SK-N-DZ (cell line): ENCODE results near the gene ETV2.
"Not testable (repeated sequence)": the region's sequence is repeated elsewhere in the genome, so short reads cannot be mapped to it uniquely, and the experiment has no call there.

Source experiments
- DNase-seq: peaks from one replicate; pipeline ENCODE4 v3.0.0-alpha.2; 2015; ENCODE audit warnings: low spot score

The ETV2 gene

DNA sequence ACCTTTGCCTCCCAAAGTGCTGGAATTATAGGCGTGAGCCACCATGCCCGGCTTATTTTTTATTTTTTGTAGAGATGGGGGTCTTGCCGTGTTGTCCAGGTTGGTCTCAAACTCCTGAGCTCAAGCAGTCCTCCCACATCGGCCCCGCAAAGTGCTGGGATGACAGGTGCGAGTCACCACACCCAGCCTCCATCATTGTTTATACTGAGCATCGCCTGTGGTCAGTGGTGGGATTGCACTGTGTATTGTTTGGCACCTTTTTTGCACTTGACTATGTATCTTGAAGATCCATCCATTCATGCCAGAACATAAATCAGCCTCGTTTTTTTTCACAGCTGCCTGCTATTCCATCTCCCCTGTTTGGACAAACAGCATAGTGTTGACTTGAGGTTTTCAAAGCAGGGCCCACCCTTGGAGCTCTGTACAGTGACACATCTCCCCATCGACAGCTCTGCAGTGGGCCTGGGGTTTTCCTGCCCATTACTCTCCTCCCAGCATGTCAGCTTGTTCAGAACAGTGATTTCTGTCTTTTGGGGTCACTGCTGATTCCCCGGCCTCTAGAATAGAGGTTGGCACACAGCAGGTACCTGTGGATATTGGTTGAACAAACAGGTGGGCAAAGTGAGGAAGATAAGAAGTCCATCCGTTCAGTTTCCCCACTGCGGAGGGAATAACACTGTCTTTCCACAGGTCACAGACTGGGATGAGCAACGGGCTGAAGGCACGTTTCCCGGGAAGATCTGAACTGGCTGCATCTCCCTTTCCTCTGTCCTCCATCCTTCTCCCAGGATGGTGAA lies 16.6 kb downstream of the ETV2 start:
- DNase-seq: no peak

DNA sequence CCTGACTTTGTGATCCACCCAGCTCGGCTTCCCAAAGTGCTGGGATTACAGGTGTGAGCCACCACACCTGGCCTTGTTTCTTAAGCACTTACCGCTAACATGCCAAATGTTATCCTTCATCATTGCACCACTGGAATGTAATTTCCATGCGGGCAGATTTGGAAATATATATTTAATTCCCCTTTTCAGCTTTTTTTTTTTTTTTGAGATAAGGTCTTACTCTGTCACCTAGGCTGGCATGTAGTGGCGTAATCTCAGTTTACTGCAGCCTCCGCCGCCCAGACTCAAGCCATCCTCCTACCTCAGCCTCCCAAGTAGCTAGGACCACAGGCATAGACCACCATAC lies 20.4 kb downstream of the ETV2 start:
- DNase-seq: no peak

DNA sequence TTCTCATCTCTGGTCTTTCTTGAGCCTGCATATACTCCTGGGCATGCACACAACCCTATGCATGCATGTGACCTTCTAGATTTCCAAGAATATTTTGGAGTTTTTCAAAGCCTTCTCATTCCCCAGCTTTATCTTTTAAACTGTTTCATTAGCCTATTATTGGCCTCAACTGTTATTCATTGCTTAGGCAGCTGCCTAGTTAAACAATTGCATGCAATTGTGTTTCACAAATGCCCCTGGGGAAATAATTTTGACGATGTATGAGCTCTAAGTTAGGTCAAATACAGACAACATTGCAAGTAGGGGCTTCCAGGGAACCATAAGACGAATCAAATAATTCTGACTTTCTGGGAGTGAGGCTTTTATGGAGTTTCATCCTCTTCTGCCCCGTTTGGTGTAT lies 22.4 kb downstream of the ETV2 start:
- no peak for DNase-seq

DNA sequence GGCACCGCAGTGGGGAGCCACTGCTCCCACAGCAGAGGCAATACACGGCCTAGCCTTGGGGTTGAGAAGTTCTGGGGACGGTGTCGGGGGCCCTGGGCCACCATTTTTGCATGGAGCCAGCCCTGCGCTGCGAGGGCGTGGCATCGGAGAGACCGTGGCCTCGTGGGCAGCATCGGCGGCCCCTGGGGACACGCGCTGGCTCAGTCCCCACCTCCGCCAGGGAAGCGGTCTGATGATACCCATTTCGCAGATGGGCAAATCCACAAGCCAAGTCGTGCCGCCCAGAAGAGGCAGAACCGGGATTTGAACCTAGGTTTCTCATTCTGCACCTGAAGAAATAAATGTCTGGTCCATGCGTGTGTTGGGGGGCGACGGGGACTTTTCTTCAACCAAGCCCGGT lies 23.6 kb downstream of the ETV2 start:
- no peak for DNase-seq

DNA sequence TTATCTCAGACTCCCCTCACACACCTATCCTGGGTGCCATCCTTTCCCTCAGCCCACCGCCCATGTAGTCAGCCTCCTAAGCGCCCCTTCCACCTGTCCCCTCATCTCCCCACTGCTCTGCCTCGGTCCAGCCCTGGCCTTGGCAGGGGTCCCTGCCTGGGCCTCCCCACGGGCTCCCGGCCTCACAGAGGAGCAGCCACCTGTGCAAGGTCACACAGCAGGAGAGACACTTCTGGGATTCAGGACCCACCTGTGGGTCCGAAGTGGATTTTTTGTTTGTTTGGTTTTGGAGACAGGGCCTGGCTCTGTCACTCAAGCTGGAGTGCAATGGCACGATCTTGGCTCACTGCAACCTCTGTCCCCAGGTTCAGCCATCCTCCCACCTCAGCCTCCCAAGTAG lies 24.1 kb downstream of the ETV2 start:
- no peak for DNase-seq

DNA sequence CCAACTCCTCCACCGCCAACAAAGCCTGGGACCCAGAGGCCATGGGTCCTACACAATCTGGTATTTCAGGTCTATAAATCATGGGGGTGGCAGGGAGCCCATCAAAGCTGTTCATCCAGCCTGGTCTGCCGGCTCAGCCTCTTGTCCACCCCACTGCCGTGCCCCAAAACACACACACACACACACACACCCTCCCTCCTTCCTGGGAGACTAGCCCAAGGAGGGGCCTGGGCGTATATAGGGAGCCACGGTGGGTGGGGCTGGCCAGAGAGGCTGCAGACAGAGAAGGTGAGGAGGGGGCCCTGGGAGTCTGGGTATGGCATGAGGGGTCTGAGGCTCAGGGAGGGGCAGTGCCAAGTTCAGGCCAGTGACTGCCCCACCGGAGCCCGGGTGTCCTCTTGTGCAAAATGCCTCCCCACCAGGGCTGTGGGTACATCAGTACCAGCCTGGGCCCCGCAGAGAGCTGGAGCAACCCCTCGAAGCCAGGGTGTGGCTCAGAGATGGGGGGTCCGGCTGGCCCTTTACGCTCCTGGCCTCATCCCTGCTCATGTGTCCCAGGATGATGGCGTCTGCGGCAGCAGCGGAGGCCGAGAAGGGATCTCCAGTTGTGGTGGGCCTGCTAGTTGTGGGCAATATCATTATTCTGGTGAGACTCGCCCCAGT lies 24.8 kb downstream of the ETV2 start, which contains the start of gene UPK1A:
Gene UPK1A (plus strand): TSS at position 267 of the 663 bp plus-strand sequence. CDS start 296 bp downstream, at position 563.
- DNase-seq: no peak

DNA sequence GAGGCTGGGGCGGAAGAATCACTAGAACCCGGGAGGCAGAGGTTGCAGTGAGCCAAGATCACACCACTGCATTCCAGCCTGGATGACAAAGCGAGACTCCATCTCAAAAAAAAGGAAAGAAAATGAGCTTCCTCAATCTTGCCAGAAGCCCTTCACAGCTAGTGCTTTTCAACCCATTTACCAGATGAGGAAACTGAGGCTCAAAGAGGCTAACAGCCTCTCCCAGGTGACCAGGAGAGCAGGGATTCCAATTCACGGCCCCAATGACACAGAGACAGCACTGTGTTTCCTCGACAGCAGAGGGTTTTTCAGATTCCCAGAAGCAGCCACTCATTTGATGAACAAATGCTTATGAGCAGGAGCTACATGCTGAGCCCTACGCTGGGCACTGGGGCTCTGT lies 28.0 kb downstream of the ETV2 start:
- no peak for DNase-seq

DNA sequence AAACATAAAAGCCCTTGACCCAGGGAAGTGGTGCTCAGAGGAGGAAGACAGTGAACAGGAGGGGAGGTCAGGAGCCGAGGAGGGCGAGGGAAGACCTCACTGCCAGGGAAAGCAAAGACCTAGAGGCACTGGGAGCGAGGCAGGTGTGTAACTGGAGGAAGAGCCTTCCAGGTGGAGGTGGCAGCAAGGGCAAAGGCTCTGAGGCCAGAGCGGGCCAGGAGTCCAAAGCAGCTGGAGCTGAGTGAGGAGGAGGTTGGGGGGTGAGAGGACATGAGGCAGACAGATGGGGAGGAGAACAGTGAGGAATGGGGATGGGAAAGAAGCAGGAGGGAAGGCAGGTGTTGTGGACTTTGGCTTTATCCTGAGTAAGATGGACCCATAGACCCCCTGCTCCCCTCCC lies 28.4 kb downstream of the ETV2 start:
- DNase-seq: no peak

DNA sequence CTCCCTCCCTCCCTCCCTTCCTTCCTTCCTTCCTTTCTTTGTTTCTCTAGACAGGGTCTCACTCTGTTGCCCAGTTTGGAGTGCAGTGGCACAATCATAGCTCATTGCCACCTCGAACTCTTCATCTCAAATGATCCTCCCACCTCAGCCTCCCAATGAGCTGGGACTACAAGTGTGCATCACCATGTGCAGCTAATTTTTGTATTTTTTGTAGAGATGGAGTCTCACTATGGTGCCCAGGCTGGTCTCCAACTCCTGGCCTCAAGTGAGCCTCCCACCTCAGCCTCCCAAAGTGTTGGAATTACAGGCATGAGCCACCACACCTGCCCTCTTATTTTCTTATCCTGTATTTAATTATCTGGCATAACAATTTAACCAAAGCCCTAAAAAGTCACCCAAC lies 29.1 kb downstream of the ETV2 start:
- no peak for DNase-seq

DNA sequence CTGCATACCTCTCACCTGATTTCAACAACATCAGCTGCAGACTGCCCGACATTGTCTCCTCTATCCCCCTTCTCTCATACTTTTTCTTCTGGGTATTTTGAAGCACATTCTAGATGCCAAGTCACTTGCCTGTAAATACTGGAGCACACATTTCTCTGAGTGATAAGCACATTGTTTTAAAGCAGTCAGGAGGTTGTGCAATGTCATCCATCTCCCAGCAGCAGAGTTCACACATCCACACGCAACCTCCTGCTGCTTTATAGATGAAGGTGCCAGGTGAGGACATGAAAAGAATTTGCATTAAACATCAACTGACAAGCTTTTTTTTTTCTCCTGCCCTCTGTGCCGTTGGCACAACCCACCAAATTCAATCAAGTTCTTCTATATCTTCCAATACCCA lies 30.3 kb downstream of the ETV2 start:
- DNase-seq: no peak

DNA sequence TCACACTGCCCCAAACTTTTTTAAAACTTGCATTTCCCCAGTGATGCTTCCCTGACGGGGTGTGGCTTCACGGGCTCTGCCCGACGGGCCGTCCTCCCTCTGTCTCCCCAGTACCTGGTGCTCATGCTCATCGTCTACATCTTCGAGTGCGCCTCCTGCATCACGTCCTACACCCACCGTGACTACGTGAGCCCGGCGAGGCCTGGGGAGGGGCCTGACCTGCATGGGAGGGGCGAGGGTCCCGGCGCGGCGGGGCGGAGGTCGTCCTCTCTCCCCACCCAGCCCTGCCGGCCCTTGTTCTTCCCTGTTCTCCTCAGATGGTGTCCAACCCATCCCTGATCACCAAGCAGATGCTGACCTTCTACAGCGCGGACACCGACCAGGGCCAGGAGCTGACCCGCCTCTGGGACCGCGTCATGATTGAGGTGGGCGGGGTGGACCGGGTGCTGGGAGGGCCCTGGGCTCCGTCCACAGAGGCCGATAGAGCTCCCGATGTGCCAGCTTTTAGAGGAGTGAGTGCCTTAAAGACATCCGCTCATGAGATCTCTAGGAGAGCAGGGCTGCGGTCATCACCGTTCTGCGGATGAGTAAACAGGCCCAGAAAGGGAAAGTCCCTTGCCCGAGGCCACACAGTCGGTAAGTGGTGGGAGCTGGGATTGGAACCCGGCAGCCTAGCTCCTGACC lies 31.7 kb downstream of the ETV2 start:
- DNase-seq: no peak

DNA sequence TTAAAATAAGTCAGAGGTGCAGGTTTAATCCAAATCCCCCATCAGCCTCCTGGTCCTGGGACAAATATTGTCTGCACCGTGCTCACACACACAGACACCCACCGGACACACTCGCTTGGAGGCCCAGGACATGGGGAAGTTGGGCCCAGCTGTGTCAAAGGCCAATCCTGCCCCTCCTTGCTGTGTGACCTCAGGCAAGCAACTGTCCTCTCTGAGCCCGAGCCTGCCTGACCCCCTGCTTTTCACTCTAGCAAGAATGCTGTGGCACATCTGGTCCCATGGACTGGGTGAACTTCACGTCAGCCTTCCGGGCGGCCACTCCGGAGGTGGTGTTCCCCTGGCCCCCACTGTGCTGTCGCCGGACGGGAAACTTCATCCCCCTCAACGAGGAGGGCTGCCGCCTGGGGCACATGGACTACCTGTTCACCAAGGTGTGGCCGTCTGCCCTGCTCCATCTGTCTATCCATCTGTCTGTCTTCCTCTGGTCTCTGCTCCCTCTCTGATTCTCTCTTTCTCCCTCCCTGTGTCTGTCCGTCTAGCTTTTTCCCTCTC lies 34.1 kb downstream of the ETV2 start:
- no peak for DNase-seq

DNA sequence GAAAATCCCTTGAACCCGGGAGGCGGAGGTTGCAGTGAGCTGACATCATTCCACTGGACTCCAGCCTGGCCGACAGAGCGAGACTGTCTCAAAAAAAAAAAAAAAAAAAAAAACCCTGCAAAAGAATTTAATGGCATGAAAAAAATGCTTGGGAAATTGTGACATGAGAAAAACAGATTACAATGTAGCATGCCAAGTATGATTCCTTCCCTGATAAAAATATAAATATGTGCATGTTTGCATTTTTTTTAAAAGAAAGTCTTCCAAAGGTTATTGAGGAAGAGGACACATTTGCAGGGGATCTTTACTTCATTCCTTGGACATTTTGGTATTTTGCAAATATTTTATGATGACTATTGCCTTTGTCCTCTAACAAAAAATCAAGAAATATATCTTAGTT lies 48.3 kb downstream of the ETV2 start:
- DNase-seq: no peak

DNA sequence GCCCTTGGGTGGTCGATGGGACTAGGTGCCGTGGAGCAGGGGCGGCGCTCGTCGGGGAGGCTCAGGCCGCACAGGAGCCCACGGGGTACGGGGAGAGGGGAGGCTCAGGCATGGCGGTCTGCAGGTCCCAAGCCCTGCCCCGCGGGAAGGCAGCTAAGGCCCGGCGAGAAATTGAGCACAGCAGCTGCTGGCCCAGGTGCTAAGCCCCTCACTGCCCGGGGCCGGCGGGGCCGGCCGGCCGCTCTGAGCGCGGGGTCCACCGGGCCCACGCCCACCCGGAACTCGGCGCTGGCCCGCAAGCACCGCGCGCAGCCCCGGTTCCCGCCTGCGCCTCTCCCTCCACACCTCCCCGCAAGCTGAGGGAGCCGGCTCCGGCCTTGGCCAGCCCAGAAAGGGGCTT lies 49.6 kb downstream of the ETV2 start:
- DNase-seq: not testable (repeated sequence)

DNA sequence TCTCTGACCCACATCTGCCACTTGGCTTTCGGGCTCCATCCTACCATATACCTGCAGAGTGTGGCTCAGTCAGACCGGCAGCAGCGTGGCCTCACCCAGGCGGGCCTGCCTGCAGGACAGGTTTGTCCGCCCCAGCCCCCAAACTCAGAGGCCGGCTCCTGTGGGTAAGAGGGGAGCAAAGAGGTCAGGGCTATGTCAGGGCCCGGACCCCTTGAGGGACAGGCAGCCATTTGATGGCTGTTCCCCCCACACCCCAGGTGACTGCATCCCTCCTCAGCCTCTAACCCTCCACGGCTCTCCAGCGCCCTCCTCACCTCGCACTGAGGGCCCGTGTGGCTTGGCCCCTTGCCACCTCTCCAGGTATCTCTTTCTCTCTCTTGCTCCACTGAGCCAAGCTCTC lies 50.5 kb downstream of the ETV2 start:
- DNase-seq: no peak

DNA sequence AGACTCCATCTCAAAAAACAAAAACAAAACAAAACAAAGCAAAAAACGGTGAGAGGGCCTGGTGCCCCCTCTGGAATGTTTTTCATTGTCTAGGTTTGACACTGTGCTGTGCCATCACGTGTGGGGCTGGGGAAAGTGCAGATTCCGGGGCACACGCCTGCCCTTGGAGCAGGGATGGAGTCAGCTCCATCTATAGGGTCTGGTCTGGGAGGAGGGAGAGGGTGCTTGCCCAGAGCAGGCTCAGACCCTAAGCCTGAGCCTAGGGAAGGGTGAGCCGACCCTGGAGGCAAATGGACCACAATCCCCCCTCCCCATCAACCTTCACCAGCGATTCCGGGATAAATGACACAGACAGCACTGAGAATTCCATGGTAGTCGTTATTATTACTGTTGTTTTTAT lies 51.9 kb downstream of the ETV2 start:
- DNase-seq: no peak

DNA sequence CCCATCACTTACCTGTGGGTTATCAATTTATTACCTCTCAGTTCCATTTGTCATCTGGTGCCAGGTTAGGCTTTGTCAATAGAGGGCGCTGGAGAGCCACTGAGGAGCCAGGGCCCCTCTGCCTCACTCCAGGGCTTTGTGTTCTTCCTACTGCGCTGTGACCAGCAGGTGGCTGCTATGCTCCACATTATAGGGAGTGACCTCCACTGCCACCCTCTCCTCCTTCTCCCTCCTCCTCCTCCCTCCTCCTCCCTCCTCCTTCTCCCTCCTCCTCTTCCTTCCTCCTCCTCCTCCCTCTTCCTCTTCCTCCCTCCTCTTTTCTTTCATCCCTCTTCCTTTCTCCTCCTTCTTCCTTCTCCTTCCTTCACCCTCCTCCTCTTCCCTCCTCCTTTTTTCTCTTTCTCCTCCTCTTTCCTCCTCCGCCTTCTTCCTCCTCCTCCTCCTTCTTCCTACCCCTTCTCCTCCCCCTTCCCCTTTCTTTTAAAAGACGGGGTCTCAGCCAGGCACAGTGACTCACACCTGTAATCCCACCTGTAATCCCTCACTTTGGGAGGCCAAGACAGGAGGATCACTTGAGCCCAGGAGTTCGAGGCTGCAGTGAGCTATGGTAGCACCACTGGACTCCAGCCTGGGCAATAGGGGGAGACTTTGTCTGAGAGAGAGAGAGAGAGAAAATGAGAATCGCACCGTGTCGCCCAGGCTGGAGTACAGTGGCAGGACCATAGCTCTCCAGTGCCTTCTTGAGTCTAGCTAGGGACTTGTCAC lies 52.5 kb downstream of the ETV2 start:
- DNase-seq: peak; percentile 85
